Measurements from ENCODE around the gene PHPT1. TPM values are rescaled to one million over a fixed set of nuclear protein-coding genes. Genes with fewer than 3 reads are reported as not detected.

Gene PHPT1
- total and polyA plus RNA-seq, 12 donors = 310 to 650 (median 336) TPM

DNA sequence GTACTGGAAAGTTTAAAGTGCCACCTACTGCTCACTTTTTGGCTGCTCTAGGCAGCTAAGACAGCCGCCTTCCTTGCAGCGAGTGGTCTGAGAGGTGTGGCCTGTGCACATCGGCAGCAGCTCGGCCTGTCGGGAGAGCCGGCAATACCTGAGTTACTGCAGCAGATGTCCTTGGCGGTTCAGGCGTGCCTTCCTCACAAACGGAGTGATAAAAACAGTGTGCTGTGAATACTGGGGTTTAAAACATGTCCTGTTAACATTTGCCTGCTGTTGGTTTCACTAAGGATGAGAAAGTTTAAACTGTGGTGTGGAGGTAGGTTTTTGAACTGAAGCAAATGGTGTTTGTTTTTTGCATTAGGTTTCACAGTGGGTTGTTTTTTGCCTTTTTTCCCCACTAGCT is 50.0 kb downstream of the PHPT1 start:
- Histone ChIP-seq H3K27me3 (no peaks in the 10 kb centered on the region), H3K36me3 (peaks cover 0 to 60% (median 17%) of the 10 kb centered on the region in 9 donors), H3K9me3 (no peaks in the 10 kb centered on the region), H3K4me3 (no peak overlapping the region), H3K4me1 (peaks cover 19 to 39% (median 35%) of the 10 kb centered on the region in 9 donors), H3K27ac (no peak overlapping the region)
- ATAC-seq = no peak
- intact Hi-C loops (cut with DNase I) = no loop called here
- no peak for DNase-seq
- 72 to 73% methylated on average over 9 of the region's 9 CpGs for WGBS, 2 donors
- TF ChIP-seq, protein P1, sequence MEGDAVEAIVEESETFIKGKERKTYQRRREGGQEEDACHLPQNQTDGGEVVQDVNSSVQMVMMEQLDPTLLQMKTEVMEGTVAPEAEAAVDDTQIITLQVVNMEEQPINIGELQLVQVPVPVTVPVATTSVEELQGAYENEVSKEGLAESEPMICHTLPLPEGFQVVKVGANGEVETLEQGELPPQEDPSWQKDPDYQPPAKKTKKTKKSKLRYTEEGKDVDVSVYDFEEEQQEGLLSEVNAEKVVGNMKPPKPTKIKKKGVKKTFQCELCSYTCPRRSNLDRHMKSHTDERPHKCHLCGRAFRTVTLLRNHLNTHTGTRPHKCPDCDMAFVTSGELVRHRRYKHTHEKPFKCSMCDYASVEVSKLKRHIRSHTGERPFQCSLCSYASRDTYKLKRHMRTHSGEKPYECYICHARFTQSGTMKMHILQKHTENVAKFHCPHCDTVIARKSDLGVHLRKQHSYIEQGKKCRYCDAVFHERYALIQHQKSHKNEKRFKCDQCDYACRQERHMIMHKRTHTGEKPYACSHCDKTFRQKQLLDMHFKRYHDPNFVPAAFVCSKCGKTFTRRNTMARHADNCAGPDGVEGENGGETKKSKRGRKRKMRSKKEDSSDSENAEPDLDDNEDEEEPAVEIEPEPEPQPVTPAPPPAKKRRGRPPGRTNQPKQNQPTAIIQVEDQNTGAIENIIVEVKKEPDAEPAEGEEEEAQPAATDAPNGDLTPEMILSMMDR (IDR thresholded peaks at IDR 0.05) = no peak

GRCh38 chr9:136900556-136900955 is 51.3 kb downstream of the PHPT1 start:
- TF ChIP-seq, protein P1 (IDR thresholded peaks at IDR 0.05) = no peak
- no peak for ATAC-seq
- Histone ChIP-seq H3K36me3 (peaks cover 0 to 55% (median 17%) of the 10 kb centered on the region in 9 donors), H3K27me3 (no peaks in the 10 kb centered on the region), H3K4me1 (peaks cover 19 to 52% (median 35%) of the 10 kb centered on the region in 9 donors), H3K4me3 (no peak overlapping the region), H3K27ac (peak overlapping the region in 7 of 10 donors; percentile 76 to 90 (median 86)), H3K9me3 (no peaks in the 10 kb centered on the region)
- 91 to 94% methylated on average over 10 of the region's 10 CpGs for WGBS, 2 donors
- intact Hi-C loops (cut with DNase I) = loop anchor here in 3 of 10 donors (5.0 kb wide), 2 partner anchors 42 to 48 kb away; partner anchors contain the start of genes FBXW5 (in 2 of the 3) and MAMDC4 (in 1 of the 3)
- DNase-seq = no peak

Small RNAs within 50 kb of the gene (microRNA-seq; reads per million reads assigned to microRNA genes)
- gene MIR4292 (0 reads per million in 2 donors), gene MIR4479 (0 reads per million in 2 donors)

Other genes with a start within 250 kb of the PHPT1 start
- 100 to 1,000 TPM in 5 of 10 donors, 10 to 100 TPM in 5; 68.6 to 115 (median 99.6) TPM for gene EGFL7, start 186.5 kb upstream of the PHPT1 start, total RNA-seq
- gene EGFL7, start 186.5 kb upstream of the PHPT1 start, polyA plus RNA-seq = 100 to 1,000 TPM; 160 to 377 TPM
- gene AGPAT2, start 162.0 kb upstream of the PHPT1 start, total RNA-seq = 10 to 100 TPM; 48.1 to 83.3 (median 58.4) TPM
- 100 to 1,000 TPM in 1 of 2 donors, 10 to 100 TPM in 1; 97.2 to 195 TPM for gene AGPAT2, start 162.0 kb upstream of the PHPT1 start, polyA plus RNA-seq
- 10 to 100 TPM; 15.7 to 26.1 (median 17.9) TPM for gene DIPK1B, start 136.8 kb upstream of the PHPT1 start, total RNA-seq
- gene DIPK1B, start 136.8 kb upstream of the PHPT1 start, polyA plus RNA-seq = 10 to 100 TPM; 24.8 to 37.9 TPM
- 10 to 100 TPM in 3 of 10 donors, 1 to 10 TPM in 4, under 1 TPM in 3; 0.44 to 28.7 (median 1.7) TPM for gene LCN10, start 106.5 kb upstream of the PHPT1 start, total RNA-seq
- 100 to 1,000 TPM in 1 of 2 donors, 10 to 100 TPM in 1; 34.0 to 144 TPM for gene LCN10, start 106.5 kb upstream of the PHPT1 start, polyA plus RNA-seq
- gene LCN6, start 100.9 kb upstream of the PHPT1 start, total RNA-seq = 10 to 100 TPM in 3 of 10 donors, 1 to 10 TPM in 7; 1.5 to 76.8 (median 3.5) TPM
- 100 to 1,000 TPM in 1 of 2 donors, 10 to 100 TPM in 1; 95.6 to 261 TPM for gene LCN6, start 100.9 kb upstream of the PHPT1 start, polyA plus RNA-seq
- gene LCN8, start 91.2 kb upstream of the PHPT1 start, total RNA-seq = not detected
- gene LCN8, start 91.2 kb upstream of the PHPT1 start, polyA plus RNA-seq = not detected
- gene LCN15, start 84.9 kb upstream of the PHPT1 start, total RNA-seq = 10 to 100 TPM in 1 of 10 donors, 1 to 10 TPM in 1, under 1 TPM in 1, not detected in 7; 0.85 to 20.1 (median 1.3) TPM
- 1 to 10 TPM; 1.0 to 6.1 TPM for gene LCN15, start 84.9 kb upstream of the PHPT1 start, polyA plus RNA-seq
- gene TMEM141, start 58.1 kb upstream of the PHPT1 start, total RNA-seq = 10 to 100 TPM; 48.1 to 83.4 (median 61.8) TPM
- gene TMEM141, start 58.1 kb upstream of the PHPT1 start, polyA plus RNA-seq = 100 to 1,000 TPM in 1 of 2 donors, 10 to 100 TPM in 1; 95.6 to 107 TPM
- 1 to 10 TPM in 6 of 10 donors, under 1 TPM in 4; 0.56 to 2.4 (median 1.1) TPM for gene CCDC183, start 53.1 kb upstream of the PHPT1 start, total RNA-seq
- gene CCDC183, start 53.1 kb upstream of the PHPT1 start, polyA plus RNA-seq = 1 to 10 TPM in 1 of 2 donors, under 1 TPM in 1; 0.49 to 9.2 TPM
- gene RABL6, start 41.5 kb upstream of the PHPT1 start, total RNA-seq = 10 to 100 TPM; 61.6 to 91.2 (median 66.6) TPM
- 10 to 100 TPM; 60.5 to 97.4 TPM for gene RABL6, start 41.5 kb upstream of the PHPT1 start, polyA plus RNA-seq
- gene AJM1, start 6.9 kb upstream of the PHPT1 start, total RNA-seq = 1 to 10 TPM; 3.6 to 8.3 (median 5.9) TPM
- 1 to 10 TPM; 3.4 to 7.6 TPM for gene AJM1, start 6.9 kb upstream of the PHPT1 start, polyA plus RNA-seq
- gene MAMDC4, start 2.9 kb downstream of the PHPT1 start, total RNA-seq = 10 to 100 TPM in 2 of 10 donors, 1 to 10 TPM in 8; 4.1 to 11.3 (median 8.3) TPM
- gene MAMDC4, start 2.9 kb downstream of the PHPT1 start, polyA plus RNA-seq = 10 to 100 TPM in 1 of 2 donors, 1 to 10 TPM in 1; 8.0 to 45.4 TPM
- 100 to 1,000 TPM; 289 to 375 (median 329) TPM for gene EDF1, start 16.9 kb downstream of the PHPT1 start, total RNA-seq
- gene EDF1, start 16.9 kb downstream of the PHPT1 start, polyA plus RNA-seq = 1,000 to 10,000 TPM in 1 of 2 donors, 100 to 1,000 TPM in 1; 624 to 1,058 TPM
- 10 to 100 TPM in 5 of 10 donors, 1 to 10 TPM in 5; 5.4 to 14.8 (median 9.7) TPM for gene TRAF2, start 37.1 kb downstream of the PHPT1 start, total RNA-seq
- 10 to 100 TPM; 10.1 to 17.0 TPM for gene TRAF2, start 37.1 kb downstream of the PHPT1 start, polyA plus RNA-seq
- gene FBXW5, start 95.3 kb downstream of the PHPT1 start, total RNA-seq = 100 to 1,000 TPM; 118 to 169 (median 138) TPM
- gene FBXW5, start 95.3 kb downstream of the PHPT1 start, polyA plus RNA-seq = 100 to 1,000 TPM; 177 to 215 TPM
- gene C8G, start 95.8 kb downstream of the PHPT1 start, total RNA-seq = 10 to 100 TPM in 1 of 10 donors, 1 to 10 TPM in 9; 1.2 to 10.0 (median 2.4) TPM
- gene C8G, start 95.8 kb downstream of the PHPT1 start, polyA plus RNA-seq = 1 to 10 TPM; 2.0 to 2.1 TPM
- gene LCN12, start 102.9 kb downstream of the PHPT1 start, total RNA-seq = 10 to 100 TPM in 4 of 10 donors, 1 to 10 TPM in 6; 4.1 to 17.9 (median 6.8) TPM
- gene LCN12, start 102.9 kb downstream of the PHPT1 start, polyA plus RNA-seq = 1 to 10 TPM in 1 of 2 donors, under 1 TPM in 1; 0.74 to 8.3 TPM
- gene PTGDS, start 128.1 kb downstream of the PHPT1 start, total RNA-seq = 1,000 to 10,000 TPM; 1,129 to 5,119 (median 4,014) TPM
- 1,000 to 10,000 TPM; 2,970 to 3,711 TPM for gene PTGDS, start 128.1 kb downstream of the PHPT1 start, polyA plus RNA-seq
- 10 to 100 TPM in 2 of 10 donors, 1 to 10 TPM in 8; 1.4 to 10.9 (median 6.4) TPM for gene LCNL1, start 133.6 kb downstream of the PHPT1 start, total RNA-seq
- 10 to 100 TPM in 1 of 2 donors, under 1 TPM in 1; 0.10 to 10.3 TPM for gene LCNL1, start 133.6 kb downstream of the PHPT1 start, polyA plus RNA-seq
- 10 to 100 TPM; 12.7 to 29.5 (median 16.1) TPM for gene PAXX, start 143.0 kb downstream of the PHPT1 start, total RNA-seq
- 100 to 1,000 TPM in 1 of 2 donors, 10 to 100 TPM in 1; 51.7 to 131 TPM for gene PAXX, start 143.0 kb downstream of the PHPT1 start, polyA plus RNA-seq
- 10 to 100 TPM in 1 of 10 donors, 1 to 10 TPM in 8, under 1 TPM in 1; 0.46 to 11.5 (median 3.0) TPM for gene CLIC3, start 147.2 kb downstream of the PHPT1 start, total RNA-seq
- gene CLIC3, start 147.2 kb downstream of the PHPT1 start, polyA plus RNA-seq = 10 to 100 TPM in 1 of 2 donors, 1 to 10 TPM in 1; 9.5 to 21.4 TPM
- 10 to 100 TPM; 23.6 to 42.6 (median 28.1) TPM for gene ABCA2, start 178.8 kb downstream of the PHPT1 start, total RNA-seq
- 10 to 100 TPM; 16.0 to 46.7 TPM for gene ABCA2, start 178.8 kb downstream of the PHPT1 start, polyA plus RNA-seq
- under 1 TPM in 5 of 10 donors, not detected in 5; 0.13 to 0.30 (median 0.15) TPM for gene FUT7, start 182.7 kb downstream of the PHPT1 start, total RNA-seq
- under 1 TPM; 0.07 to 0.15 TPM for gene FUT7, start 182.7 kb downstream of the PHPT1 start, polyA plus RNA-seq
- 10 to 100 TPM; 29.1 to 74.3 (median 52.6) TPM for gene NPDC1, start 196.8 kb downstream of the PHPT1 start, total RNA-seq
- 100 to 1,000 TPM in 1 of 2 donors, 10 to 100 TPM in 1; 74.2 to 153 TPM for gene NPDC1, start 196.8 kb downstream of the PHPT1 start, polyA plus RNA-seq
- 1 to 10 TPM in 8 of 10 donors, under 1 TPM in 2; 0.32 to 2.5 (median 1.6) TPM for gene ENTPD2, start 204.7 kb downstream of the PHPT1 start, total RNA-seq
- gene ENTPD2, start 204.7 kb downstream of the PHPT1 start, polyA plus RNA-seq = 1 to 10 TPM in 1 of 2 donors, under 1 TPM in 1; 0.96 to 3.3 TPM
- gene SAPCD2, start 221.1 kb downstream of the PHPT1 start, total RNA-seq = 1 to 10 TPM in 1 of 10 donors, under 1 TPM in 8, not detected in 1; 0.06 to 1.1 (median 0.11) TPM
- under 1 TPM; 0.15 to 0.23 TPM for gene SAPCD2, start 221.1 kb downstream of the PHPT1 start, polyA plus RNA-seq
- gene UAP1L1, start 228.1 kb downstream of the PHPT1 start, total RNA-seq = 10 to 100 TPM in 4 of 10 donors, 1 to 10 TPM in 6; 6.0 to 16.5 (median 8.5) TPM
- gene UAP1L1, start 228.1 kb downstream of the PHPT1 start, polyA plus RNA-seq = 10 to 100 TPM in 1 of 2 donors, 1 to 10 TPM in 1; 3.4 to 24.3 TPM
- 10 to 100 TPM; 16.9 to 27.7 (median 20.9) TPM for gene MAN1B1, start 237.6 kb downstream of the PHPT1 start, total RNA-seq
- 10 to 100 TPM; 25.5 to 71.4 TPM for gene MAN1B1, start 237.6 kb downstream of the PHPT1 start, polyA plus RNA-seq

Measured in heart right ventricle (tissue), 16 donors.